Uterus (tissue), 2 donors: ENCODE results near the gene RAE1.

Experiments
- POLR2A ChIP-seq, 2 donors: fragments of 450-650 bp; IDR thresholded peaks; one replicate each; pipeline ENCODE4 v1.6.1; 2016; ENCODE audit warnings: antibody characterized with exemption in 2 of 2, mild to moderate bottlenecking in 1 of 2, moderate library complexity in 1 of 2
- TF ChIP-seq, protein P1 (sequence below), 4 experiments: fragments of 200-600 bp in 2 of 4; fragments of 450-650 bp in 2 of 4; sonication (generic) in 2 of 4; IDR thresholded peaks; one replicate each; pipeline ENCODE4 v1.5.1; 2016 to 2019; ENCODE audit warnings: antibody characterized with exemption in 4 of 4, mild to moderate bottlenecking in 2 of 4, moderate library complexity in 1 of 4

GRCh38 chr20:57389695-57390603 lies 38.9 kb downstream of the RAE1 start:
- TF ChIP-seq POLR2A (IDR thresholded peaks at IDR 0.05) = no peak
- TF ChIP-seq, protein P1, sequence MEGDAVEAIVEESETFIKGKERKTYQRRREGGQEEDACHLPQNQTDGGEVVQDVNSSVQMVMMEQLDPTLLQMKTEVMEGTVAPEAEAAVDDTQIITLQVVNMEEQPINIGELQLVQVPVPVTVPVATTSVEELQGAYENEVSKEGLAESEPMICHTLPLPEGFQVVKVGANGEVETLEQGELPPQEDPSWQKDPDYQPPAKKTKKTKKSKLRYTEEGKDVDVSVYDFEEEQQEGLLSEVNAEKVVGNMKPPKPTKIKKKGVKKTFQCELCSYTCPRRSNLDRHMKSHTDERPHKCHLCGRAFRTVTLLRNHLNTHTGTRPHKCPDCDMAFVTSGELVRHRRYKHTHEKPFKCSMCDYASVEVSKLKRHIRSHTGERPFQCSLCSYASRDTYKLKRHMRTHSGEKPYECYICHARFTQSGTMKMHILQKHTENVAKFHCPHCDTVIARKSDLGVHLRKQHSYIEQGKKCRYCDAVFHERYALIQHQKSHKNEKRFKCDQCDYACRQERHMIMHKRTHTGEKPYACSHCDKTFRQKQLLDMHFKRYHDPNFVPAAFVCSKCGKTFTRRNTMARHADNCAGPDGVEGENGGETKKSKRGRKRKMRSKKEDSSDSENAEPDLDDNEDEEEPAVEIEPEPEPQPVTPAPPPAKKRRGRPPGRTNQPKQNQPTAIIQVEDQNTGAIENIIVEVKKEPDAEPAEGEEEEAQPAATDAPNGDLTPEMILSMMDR (IDR thresholded peaks at IDR 0.05) = no peak
